ENCODE results near the gene RNASET2.
"Not testable (repeated sequence)": the region's sequence is repeated elsewhere in the genome, so short reads cannot be mapped to it uniquely, and the experiment has no call there.

Gene RNASET2

GRCh38 chr6:166900130-166900708 is 56.1 kb downstream of the RNASET2 start:
- no peak for DNase-seq

- DNase-seq: no peak
These were observed 57.4 kb downstream of the RNASET2 start for GRCh38 chr6:166898910-166899309.

- DNase-seq: not testable (repeated sequence)
These were observed 61.7 kb downstream of the RNASET2 start for GRCh38 chr6:166894614-166895013.

- not testable (repeated sequence) for DNase-seq
These were observed 63.9 kb downstream of the RNASET2 start for GRCh38 chr6:166892472-166892871.

- DNase-seq: not testable (repeated sequence)
These were observed 69.6 kb downstream of the RNASET2 start for GRCh38 chr6:166886773-166887172.

GRCh38 chr6:166884958-166885357 is 71.4 kb downstream of the RNASET2 start:
- DNase-seq: not testable (repeated sequence)

- no peak for DNase-seq
These were observed 76.8 kb downstream of the RNASET2 start for GRCh38 chr6:166879594-166879993.
